Measurements from ENCODE around the gene FSCN2. TPM values are rescaled to one million over a fixed set of nuclear protein-coding genes. Genes with fewer than 3 reads are reported as not detected.

The FSCN2 gene
- total and polyA plus RNA-seq, 8 donors: 2.5 to 15.3 (median 10.7) TPM

DNA sequence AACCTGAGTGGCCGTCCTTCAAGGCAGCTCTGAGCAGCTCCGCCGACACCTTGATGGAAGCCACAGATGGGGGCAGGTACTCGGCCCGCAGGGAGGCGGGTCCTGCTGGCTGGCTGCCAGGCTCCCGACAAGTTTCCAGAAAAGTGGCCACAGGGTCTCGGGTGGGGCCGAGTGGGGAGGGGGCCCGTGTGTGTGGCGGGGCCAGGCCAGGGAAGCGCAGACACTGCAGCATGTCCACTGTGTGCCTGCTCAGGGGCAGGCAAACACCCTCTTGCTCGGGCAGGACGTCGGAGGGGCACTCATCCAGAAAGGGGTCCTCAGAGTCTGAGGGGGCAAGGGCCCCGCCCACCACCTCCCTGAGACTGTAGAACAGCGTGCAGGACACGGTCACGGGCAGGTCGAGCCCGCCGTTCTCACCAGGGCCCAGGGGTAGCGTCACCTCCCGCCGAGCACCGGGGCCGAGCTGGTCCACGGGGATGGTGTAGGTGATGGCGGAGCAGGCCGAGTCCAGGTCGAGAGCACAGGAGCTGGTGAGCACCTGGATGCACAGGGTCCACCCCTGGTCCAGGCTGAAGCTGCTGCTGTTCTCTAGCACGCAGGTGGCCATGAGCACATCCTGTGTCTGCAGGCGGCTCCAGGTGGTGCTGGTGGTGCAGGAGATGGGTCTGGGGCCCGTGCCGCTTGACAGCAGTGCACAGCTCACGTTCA lies 18.9 kb downstream of the FSCN2 start:
- Histone ChIP-seq H3K27ac (no peak overlapping the region), H3K27me3 (no peaks in the 10 kb centered on the region), H3K36me3 (peaks cover 0 to 24% (median 7%) of the 10 kb centered on the region in 3 donors), H3K4me3 (no peak overlapping the region), H3K4me1 (peaks cover 0 to 6% (median 5%) of the 10 kb centered on the region in 3 donors), H3K9me3 (no peaks in the 10 kb centered on the region)
- TF ChIP-seq, protein P1, sequence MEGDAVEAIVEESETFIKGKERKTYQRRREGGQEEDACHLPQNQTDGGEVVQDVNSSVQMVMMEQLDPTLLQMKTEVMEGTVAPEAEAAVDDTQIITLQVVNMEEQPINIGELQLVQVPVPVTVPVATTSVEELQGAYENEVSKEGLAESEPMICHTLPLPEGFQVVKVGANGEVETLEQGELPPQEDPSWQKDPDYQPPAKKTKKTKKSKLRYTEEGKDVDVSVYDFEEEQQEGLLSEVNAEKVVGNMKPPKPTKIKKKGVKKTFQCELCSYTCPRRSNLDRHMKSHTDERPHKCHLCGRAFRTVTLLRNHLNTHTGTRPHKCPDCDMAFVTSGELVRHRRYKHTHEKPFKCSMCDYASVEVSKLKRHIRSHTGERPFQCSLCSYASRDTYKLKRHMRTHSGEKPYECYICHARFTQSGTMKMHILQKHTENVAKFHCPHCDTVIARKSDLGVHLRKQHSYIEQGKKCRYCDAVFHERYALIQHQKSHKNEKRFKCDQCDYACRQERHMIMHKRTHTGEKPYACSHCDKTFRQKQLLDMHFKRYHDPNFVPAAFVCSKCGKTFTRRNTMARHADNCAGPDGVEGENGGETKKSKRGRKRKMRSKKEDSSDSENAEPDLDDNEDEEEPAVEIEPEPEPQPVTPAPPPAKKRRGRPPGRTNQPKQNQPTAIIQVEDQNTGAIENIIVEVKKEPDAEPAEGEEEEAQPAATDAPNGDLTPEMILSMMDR (IDR thresholded peaks at IDR 0.05): no peak
- FAIRE-seq: no peak
- 85 to 86% methylated on average over 32 to 36 of the region's 36 CpGs for WGBS, 2 donors
- intact Hi-C loops (cut with DNase I): no loop called here
- ATAC-seq: peak in 1 of 4 donors; percentile 1
- peak in 4 of 6 donors; percentile 66 to 87 (median 72) for DNase-seq

DNA sequence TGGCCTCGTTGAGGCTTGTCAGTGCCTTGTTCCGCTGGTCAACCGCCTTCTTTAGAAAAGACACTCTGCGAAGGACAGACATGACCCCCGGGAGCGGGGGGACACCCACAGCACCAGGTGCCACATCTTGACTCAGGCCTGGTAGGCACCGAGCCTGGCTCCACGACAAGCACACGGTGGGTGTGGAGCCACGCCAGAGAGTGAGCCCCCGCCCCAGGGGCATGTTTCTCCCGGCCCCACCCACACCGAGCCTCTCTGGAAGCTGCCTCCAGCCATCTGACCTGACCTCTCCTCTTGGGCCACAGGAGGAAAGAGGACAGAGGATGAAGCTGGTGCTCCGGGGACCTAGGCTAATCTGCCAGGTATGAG lies 19.4 kb downstream of the FSCN2 start:
- H3K36me3 ChIP-seq: peaks cover 0 to 24% (median 7%) of the 10 kb centered on the region in 3 donors
- H3K4me1 ChIP-seq: peaks cover 0 to 6% (median 5%) of the 10 kb centered on the region in 3 donors
- peak in 3 of 6 donors; percentile 52 to 71 (median 56) for DNase-seq
- ATAC-seq: no peak
- intact Hi-C loops (cut with DNase I): no loop called here
- no peaks in the 10 kb centered on the region for H3K27me3 ChIP-seq
- H3K4me3 ChIP-seq: no peak overlapping the region
- H3K27ac ChIP-seq: no peak overlapping the region
- no peaks in the 10 kb centered on the region for H3K9me3 ChIP-seq
- TF ChIP-seq, protein P1 (IDR thresholded peaks at IDR 0.05): no peak
- WGBS, 2 donors: 84 to 85% methylated on average over 13 to 14 of the region's 14 CpGs
- no peak for FAIRE-seq

DNA sequence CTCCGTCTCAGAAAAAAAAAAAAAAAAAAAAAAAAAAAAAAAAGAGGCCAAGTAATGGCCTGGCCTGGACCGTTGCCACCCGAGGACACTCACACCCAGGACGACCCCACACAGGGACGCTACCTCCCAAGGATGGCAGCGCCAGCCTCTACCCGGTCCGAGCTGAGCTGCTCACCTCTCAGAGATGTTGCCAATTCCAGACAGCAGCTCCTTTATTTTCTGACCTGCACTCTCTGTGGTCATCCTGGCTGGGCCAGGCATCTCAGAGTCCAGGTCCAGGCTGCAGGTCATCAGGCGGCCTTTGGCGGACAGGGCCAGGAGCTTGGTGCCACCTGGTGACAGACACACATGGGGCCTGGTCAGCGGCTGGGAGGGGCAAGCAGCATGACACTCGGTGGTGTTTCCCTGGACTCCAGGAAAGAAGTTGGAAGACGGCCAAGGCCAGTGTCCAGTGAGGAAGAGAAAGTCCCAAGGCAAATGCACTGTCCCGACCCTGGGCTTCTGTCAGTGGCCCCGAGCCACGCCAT lies 20.9 kb downstream of the FSCN2 start:
- no peak for ATAC-seq
- Histone ChIP-seq H3K27ac (no peak overlapping the region), H3K9me3 (no peaks in the 10 kb centered on the region), H3K27me3 (no peaks in the 10 kb centered on the region), H3K4me3 (no peak overlapping the region), H3K4me1 (peaks cover 0 to 12% (median 6%) of the 10 kb centered on the region in 3 donors), H3K36me3 (peaks cover 0 to 24% (median 7%) of the 10 kb centered on the region in 3 donors)
- 81 to 83% methylated on average over 14 to 16 of the region's 16 CpGs for WGBS, 2 donors
- TF ChIP-seq, protein P1 (IDR thresholded peaks at IDR 0.05): no peak
- DNase-seq: peak in 5 of 6 donors; percentile 38 to 77 (median 61)
- intact Hi-C loops (cut with DNase I): no loop called here
- no peak for FAIRE-seq

DNA sequence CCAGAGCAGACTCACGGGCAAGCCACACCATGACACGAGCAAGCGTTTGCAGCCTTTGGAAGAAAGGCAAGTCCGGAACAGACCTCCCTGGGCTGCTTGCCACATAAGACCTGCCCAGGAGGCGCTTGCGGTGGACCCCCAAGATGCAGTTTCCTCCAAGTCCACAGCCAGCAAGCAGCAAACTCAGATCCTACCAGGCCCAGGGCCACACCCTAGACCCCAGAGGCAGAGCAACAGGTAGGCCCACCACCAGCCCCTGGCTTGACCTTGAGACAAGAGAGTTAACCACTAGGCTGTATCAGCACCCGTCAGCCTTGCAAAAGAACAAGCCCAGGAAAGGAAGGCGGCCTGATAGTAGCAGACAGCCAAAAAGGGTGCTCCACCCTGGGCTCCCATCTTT lies 21.6 kb downstream of the FSCN2 start:
- peak in 2 of 6 donors; percentile 35 to 57 for DNase-seq
- intact Hi-C loops (cut with DNase I): no loop called here
- Histone ChIP-seq H3K36me3 (peaks cover 0 to 24% (median 7%) of the 10 kb centered on the region in 3 donors), H3K4me1 (peaks cover 0 to 12% (median 6%) of the 10 kb centered on the region in 3 donors), H3K27ac (no peak overlapping the region), H3K4me3 (no peak overlapping the region), H3K9me3 (no peaks in the 10 kb centered on the region), H3K27me3 (no peaks in the 10 kb centered on the region)
- TF ChIP-seq, protein P1 (IDR thresholded peaks at IDR 0.05): no peak
- WGBS, 2 donors: 92 to 97% methylated on average over 8 of the region's 8 CpGs
- no peak for ATAC-seq
- FAIRE-seq: no peak

DNA sequence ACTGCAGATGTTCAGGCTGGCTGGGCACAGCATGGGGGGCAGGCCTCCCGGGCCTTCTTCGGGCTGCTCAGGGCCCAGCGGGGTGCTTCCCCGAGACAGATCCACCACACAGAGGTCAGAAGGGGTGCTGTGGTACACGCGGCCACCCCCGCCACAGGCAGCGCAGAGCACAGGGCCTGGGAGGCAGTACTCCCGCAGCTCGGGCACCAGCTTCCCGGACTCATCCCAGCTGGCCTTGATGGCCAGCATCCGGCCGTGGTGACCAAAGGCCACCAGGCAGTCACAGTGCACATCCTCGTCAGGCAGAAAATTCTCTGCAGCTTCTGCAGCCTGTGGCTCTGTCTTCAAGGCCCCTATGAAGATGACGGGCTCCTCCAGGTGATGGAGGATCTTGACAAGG lies 22.1 kb downstream of the FSCN2 start:
- DNase-seq (peak in 3 of 6 donors; percentile 45 to 61 (median 58)), ATAC-seq (no peak), FAIRE-seq (no peak)
- intact Hi-C loops (cut with DNase I): no loop called here
- no peak overlapping the region for H3K4me3 ChIP-seq
- TF ChIP-seq, protein P1 (IDR thresholded peaks at IDR 0.05): no peak
- WGBS, 2 donors: 90 to 92% methylated on average over 10 to 15 of the region's 15 CpGs
- no peak overlapping the region for H3K27ac ChIP-seq
- peaks cover 0 to 12% (median 6%) of the 10 kb centered on the region in 3 donors for H3K4me1 ChIP-seq
- peaks cover 0 to 20% (median 7%) of the 10 kb centered on the region in 3 donors for H3K36me3 ChIP-seq
- no peaks in the 10 kb centered on the region for H3K27me3 ChIP-seq
- no peaks in the 10 kb centered on the region for H3K9me3 ChIP-seq

Data from pancreas (tissue), 10 donors.